ENCODE data around the gene FIS1. TPM values are rescaled to one million over a fixed set of nuclear protein-coding genes. Genes with fewer than 3 reads are reported as not detected.
"Not testable (repeated sequence)": the region's sequence is repeated elsewhere in the genome, so short reads cannot be mapped to it uniquely, and the experiment has no call there.

Gene FIS1
- total RNA-seq, 4 donors from 2014 or later: 143 to 289 (median 231) TPM

GRCh38 chr7:101201695-101202602 is 42.9 kb downstream of the FIS1 start:
- H3K4me1 ChIP-seq: peaks cover 0 to 11% (median 4%) of the 10 kb centered on the region in 4 donors
- DNase-seq: peak in 2 of 3 donors; percentile 83 to 93
- peak; percentile 69 to 87 for TF ChIP-seq POLR2A (IDR thresholded peaks at IDR 0.05)
- TF ChIP-seq, protein P1, sequence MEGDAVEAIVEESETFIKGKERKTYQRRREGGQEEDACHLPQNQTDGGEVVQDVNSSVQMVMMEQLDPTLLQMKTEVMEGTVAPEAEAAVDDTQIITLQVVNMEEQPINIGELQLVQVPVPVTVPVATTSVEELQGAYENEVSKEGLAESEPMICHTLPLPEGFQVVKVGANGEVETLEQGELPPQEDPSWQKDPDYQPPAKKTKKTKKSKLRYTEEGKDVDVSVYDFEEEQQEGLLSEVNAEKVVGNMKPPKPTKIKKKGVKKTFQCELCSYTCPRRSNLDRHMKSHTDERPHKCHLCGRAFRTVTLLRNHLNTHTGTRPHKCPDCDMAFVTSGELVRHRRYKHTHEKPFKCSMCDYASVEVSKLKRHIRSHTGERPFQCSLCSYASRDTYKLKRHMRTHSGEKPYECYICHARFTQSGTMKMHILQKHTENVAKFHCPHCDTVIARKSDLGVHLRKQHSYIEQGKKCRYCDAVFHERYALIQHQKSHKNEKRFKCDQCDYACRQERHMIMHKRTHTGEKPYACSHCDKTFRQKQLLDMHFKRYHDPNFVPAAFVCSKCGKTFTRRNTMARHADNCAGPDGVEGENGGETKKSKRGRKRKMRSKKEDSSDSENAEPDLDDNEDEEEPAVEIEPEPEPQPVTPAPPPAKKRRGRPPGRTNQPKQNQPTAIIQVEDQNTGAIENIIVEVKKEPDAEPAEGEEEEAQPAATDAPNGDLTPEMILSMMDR (IDR thresholded peaks at IDR 0.05): peak in 2 of 6 experiments; percentile 14 to 28
- peaks cover 0 to 19% (median 0%) of the 10 kb centered on the region in 3 donors for H3K36me3 ChIP-seq
- H3K27me3 ChIP-seq: no peaks in the 10 kb centered on the region
- peak overlapping the region in 3 of 4 donors; percentile 20 to 61 (median 54) for H3K4me3 ChIP-seq
- H3K9me3 ChIP-seq: no peaks in the 10 kb centered on the region
- peak overlapping the region in 3 of 4 donors; percentile 75 to 94 (median 94) for H3K27ac ChIP-seq

DNA sequence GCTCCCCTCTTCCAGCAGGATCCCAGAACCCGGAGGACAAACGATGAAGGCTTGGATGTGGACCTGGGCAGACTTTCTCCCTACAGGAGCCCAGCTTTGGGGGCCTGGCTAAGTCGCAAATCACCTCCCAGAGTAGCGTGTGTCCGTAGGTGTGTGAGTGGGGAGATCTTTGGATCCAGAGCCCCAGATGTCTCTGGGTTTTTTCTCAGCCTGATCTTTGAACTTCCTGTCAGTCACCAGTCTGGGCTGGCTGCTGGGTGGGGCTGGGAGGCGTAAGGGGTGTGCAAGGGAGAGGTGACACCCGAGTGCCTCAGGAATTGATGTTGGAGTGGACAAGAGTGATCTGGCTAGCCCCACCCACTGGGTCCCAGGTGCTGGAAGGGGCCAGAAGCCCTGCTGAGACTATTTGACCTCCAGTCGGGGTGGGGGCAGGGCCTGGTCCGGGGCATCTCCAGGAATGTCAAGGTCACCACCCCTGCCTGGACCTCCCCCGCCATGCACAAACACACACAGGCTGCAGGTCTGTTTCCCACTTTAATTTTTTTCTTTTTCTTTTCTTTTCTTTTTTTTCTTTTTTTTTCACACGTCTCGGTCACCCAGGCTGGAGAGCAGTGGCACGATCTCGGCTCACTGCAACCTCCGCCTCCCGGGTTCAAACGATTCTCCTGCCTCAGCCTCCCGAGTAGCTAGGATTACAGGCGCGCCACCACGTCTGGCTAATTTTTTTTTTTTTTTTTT is 43.9 kb downstream of the FIS1 start, which contains the start of gene MOGAT3:
Gene MOGAT3, minus strand, starts transcription at position 175 of the 738 bp plus-strand sequence. CDS start 182 bp downstream, outside the sequence.
- peak within 1 kb of the TSS in 3 of 4 donors; percentile 20 to 61 (median 54) for H3K4me3 ChIP-seq
- H3K36me3 ChIP-seq: peaks cover 0 to 11% (median 0%) of the 10 kb centered on the region in 3 donors
- H3K27ac ChIP-seq: peak within 1 kb of the TSS in 3 of 4 donors; percentile 75 to 94 (median 94)
- H3K4me1 ChIP-seq: peaks cover 0 to 11% (median 4%) of the 10 kb centered on the region in 4 donors
- H3K9me3 ChIP-seq: no peaks in the 10 kb centered on the region
- no peaks in the 10 kb centered on the region for H3K27me3 ChIP-seq
- peak; percentile 94 to 98 for TF ChIP-seq POLR2A (IDR thresholded peaks at IDR 0.05)
- TF ChIP-seq, protein P1 (IDR thresholded peaks at IDR 0.05): no peak
- peak in 2 of 3 donors; percentile 91 to 92 for DNase-seq

- peak overlapping the region in 3 of 4 donors; percentile 75 to 94 (median 89) for H3K27ac ChIP-seq
- no peaks in the 10 kb centered on the region for H3K9me3 ChIP-seq
- H3K36me3 ChIP-seq: peaks cover 0 to 6% (median 0%) of the 10 kb centered on the region in 3 donors
- peak overlapping the region in 3 of 4 donors; percentile 16 to 61 (median 54) for H3K4me3 ChIP-seq
- DNase-seq: peak in 1 of 3 donors; percentile 59
- TF ChIP-seq, protein P1 (IDR thresholded peaks at IDR 0.05): no peak
- TF ChIP-seq POLR2A (IDR thresholded peaks at IDR 0.05): no peak
- H3K27me3 ChIP-seq: no peaks in the 10 kb centered on the region
- H3K4me1 ChIP-seq: peaks cover 0 to 11% (median 4%) of the 10 kb centered on the region in 4 donors
Measured at GRCh38 chr7:101200504-101200861, 44.4 kb downstream of the FIS1 start.

- H3K27ac ChIP-seq, H3K27me3 ChIP-seq, H3K9me3 ChIP-seq, H3K36me3 ChIP-seq, DNase-seq: not testable (repeated sequence)
- Histone ChIP-seq H3K4me1 (peaks cover 0 to 11% (median 4%) of the 10 kb centered on the region in 4 donors), H3K4me3 (peak overlapping the region in 2 of 4 donors; percentile 54 to 61)
Measured at GRCh38 chr7:101199522-101199921, 45.4 kb downstream of the FIS1 start.

- H3K4me3 ChIP-seq: no peak overlapping the region
- H3K27ac ChIP-seq: no peak overlapping the region
- TF ChIP-seq, protein P1 (IDR thresholded peaks at IDR 0.05): no peak
- TF ChIP-seq POLR2A (IDR thresholded peaks at IDR 0.05): no peak
- H3K27me3 ChIP-seq: no peaks in the 10 kb centered on the region
- H3K9me3 ChIP-seq: no peaks in the 10 kb centered on the region
- peaks cover 0 to 6% (median 0%) of the 10 kb centered on the region in 3 donors for H3K36me3 ChIP-seq
- peaks cover 0 to 11% (median 4%) of the 10 kb centered on the region in 4 donors for H3K4me1 ChIP-seq
- DNase-seq: no peak
Measured at GRCh38 chr7:101198476-101198875, 46.4 kb downstream of the FIS1 start.

Measured in Peyer's patch (tissue), 4 donors.